Heart left ventricle (tissue), 16 donors: ENCODE data around the gene EHF. TPM values are rescaled to one million over a fixed set of nuclear protein-coding genes. Genes with fewer than 3 reads are reported as not detected.
A peak's percentile ranks its signal among the peaks of the same experiment; 100 is the strongest.

Experiments
- ATAC-seq, 4 donors: fragments of 200-7000 bp; cut with Tn5 transposase; one replicate each; pipeline ENCODE4 v1.9.1; 2020 to 2022; ENCODE audit warnings: moderate library complexity in 4 of 4, mild to moderate bottlenecking in 3 of 4, moderate number of reproducible peaks in 1 of 4
- DNase-seq, 5 donors: peaks; one replicate each; pipeline ENCODE4 v3.0.0-alpha.2; 2020
- H3K27ac ChIP-seq, 12 donors: fragments of 200-600 bp; sonication (generic) in 4 of 12; one replicate each; pipeline versions ENCODE4 v1.5.0 to v1.8.0; 2016 to 2022; ENCODE audit warnings: mild to moderate bottlenecking in 2 of 12
- H3K27me3 ChIP-seq, 9 donors: fragments of 200-600 bp; sonication (generic) in 2 of 9; one replicate each; pipeline versions ENCODE4 v1.5.1 to v1.8.0; 2016 to 2022; ENCODE audit warnings: mild to moderate bottlenecking in 3 of 9
- H3K36me3 ChIP-seq, 9 donors: fragments of 200-600 bp; sonication (generic) in 2 of 9; one replicate each; pipeline versions ENCODE4 v1.5.0 to v1.8.0; 2018 to 2022; ENCODE audit warnings: mild to moderate bottlenecking in 2 of 9
- H3K4me1 ChIP-seq, 12 donors: fragments of 200-600 bp; sonication (generic) in 4 of 12; one replicate each; pipeline versions ENCODE4 v1.5.0 to v1.8.0; 2016 to 2022; ENCODE audit warnings: mild to moderate bottlenecking in 3 of 12
- H3K4me3 ChIP-seq, 12 donors: fragments of 200-600 bp; sonication (generic) in 4 of 12; one replicate each; pipeline versions ENCODE4 v1.5.0 to v1.8.0; 2017 to 2022; ENCODE audit warnings: mild to moderate bottlenecking in 9 of 12, moderate library complexity in 4 of 12
- H3K9me3 ChIP-seq, 12 donors: fragments of 200-600 bp; sonication (generic) in 4 of 12; one replicate each; pipeline versions ENCODE4 v1.5.0 to v1.8.0; 2016 to 2022; ENCODE audit warnings: mild to moderate bottlenecking in 1 of 12
- POLR2A ChIP-seq, 2 donors: fragments of 450-650 bp; IDR thresholded peaks; one replicate each; pipeline ENCODE4 v1.6.1; 2017; ENCODE audit warnings: antibody characterized with exemption in 2 of 2, mild to moderate bottlenecking in 2 of 2, moderate library complexity in 2 of 2
- WGBS, 4 donors: extraction: QIAGEN DNeasy Blood & Tissue Kit in 2 of 4; methylation state at CpG; one replicate each; pipeline versions ENCODE4 v1.1.5 to v1.1.7; 2013 to 2018; 5-methylcytosine and 5-hydroxymethylcytosine counted together
- intact Hi-C, 10 donors: fragments of 100-400 bp; cut with DNase I; formaldehyde crosslinking; loops; one replicate each; pipeline versions ENCODE4 v1.11.1 to v1.14.2; 2022
- polyA plus RNA-seq, 2 donors: library from polyadenylated mRNA; stranded (reverse); fragments of 200-250 nt; gene quantifications; one replicate each; pipeline ENCODE4 v1.2.3, GENCODE V29; 2013
- total RNA-seq, 9 donors: library from RNA; depleted of rRNA in 2 of 9; stranded (reverse); fragments of >200 nt in 2 of 9; fragmentation: NEBNext Ultra II Directional in 3 of 9; extraction: Animal tissue kit (Norgen Biotek cat#: 25700) in 3 of 9; gene quantifications; one replicate each; pipeline versions ENCODE4 v1.1.0 to v1.2.4, GENCODE V29; 2016 to 2023
- TF ChIP-seq, protein P1 (sequence below), 12 donors: fragments of 200-600 bp; sonication (generic) in 4 of 12; IDR thresholded peaks; one replicate each; pipeline versions ENCODE4 v1.5.0 to v1.8.0; 2018 to 2022; ENCODE audit warnings: antibody characterized with exemption in 12 of 12, mild to moderate bottlenecking in 5 of 12
- donor health status: ischemic (EF 13 %, LVEDD 7.1; RV severe dilation, severe dysfunction).
- donor health status: healthy with polysubstance abuse.
- donor health status: DM: no; HTN: yes; CAD: no.
- donor health status: DM: no; HTN: no; CAD: no.
- donor health status: ischemic (EF 25% LVEDD 6.9; RV normal size, moderate dysfunction).
- donor health status: ischemic (EF 25% LVEDD 5.7; RV mildly dilated, moderate dysfunction).
- donor health status: healthy.
- donor health status: DM: yes; HTN: yes; CAD: no.
- donor health status: ischemic (EF 35%, LVEDD 5.7; RV mildly dilated, moderate dysfunction).
- donor health status: nonischemic (EF 11% LVEDD 7.7; RV severe dilation, severe dysfunction).
- donor health status: DM: yes; HTN: yes; CAD: no.
- donor health status: PGD.
- donor health status: ischemic (EF 29% LVEDD 5.4; RV normal size, mild dysfunction).
- donor health status: nonischemic (EF 23%, LVEDD 6.1; RV moderate dilation, normal function).

EHF gene
- total and polyA plus RNA-seq, 11 donors: 0.19 to 1.9 (median 0.67) TPM

DNA sequence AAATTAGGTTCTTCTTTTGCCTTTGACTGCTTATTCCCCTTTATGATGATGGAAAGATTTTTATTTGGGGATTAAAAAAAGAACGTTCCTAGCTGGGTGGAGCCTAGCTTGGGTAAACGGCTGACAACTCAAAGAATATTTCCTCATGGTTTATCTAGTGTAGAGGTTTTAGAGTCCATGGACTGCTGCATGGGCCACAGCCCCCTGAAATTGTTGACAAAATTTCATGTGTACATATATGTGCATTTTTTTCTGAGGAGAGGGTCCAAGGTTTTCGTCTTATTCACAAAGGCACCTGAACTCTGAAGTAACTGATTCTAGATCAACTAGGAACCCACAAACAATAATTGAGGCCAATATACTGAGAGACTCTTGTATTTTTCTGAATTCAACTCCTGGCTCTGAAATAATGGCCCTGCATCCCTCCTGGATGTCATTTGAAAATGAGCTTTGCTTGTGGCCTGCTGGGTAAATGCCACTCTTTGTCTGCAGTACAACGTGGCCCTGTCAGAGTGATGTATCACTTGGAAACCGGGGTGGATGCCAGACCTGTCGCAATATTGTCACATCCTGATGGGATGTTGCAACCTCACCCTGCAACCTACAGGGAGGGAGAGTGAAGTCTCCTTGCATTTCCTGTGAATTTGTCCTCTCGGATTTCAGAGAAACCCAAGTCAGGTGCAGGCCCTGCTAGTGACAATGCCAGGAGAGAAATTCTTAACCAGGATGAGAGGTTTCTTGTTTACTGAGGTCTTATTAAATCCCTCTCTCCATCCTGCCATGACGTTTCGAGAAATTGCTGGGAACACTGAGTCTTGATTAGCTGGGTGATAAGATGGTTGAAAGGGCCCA is 33.8 kb downstream of the EHF start:
- H3K4me1 ChIP-seq: peaks cover 0 to 24% (median 0%) of the 10 kb centered on the region in 12 donors
- WGBS, 4 donors: 55 to 62% (median 56%) methylated on average over 9 of the region's 9 CpGs
- TF ChIP-seq, protein P1, sequence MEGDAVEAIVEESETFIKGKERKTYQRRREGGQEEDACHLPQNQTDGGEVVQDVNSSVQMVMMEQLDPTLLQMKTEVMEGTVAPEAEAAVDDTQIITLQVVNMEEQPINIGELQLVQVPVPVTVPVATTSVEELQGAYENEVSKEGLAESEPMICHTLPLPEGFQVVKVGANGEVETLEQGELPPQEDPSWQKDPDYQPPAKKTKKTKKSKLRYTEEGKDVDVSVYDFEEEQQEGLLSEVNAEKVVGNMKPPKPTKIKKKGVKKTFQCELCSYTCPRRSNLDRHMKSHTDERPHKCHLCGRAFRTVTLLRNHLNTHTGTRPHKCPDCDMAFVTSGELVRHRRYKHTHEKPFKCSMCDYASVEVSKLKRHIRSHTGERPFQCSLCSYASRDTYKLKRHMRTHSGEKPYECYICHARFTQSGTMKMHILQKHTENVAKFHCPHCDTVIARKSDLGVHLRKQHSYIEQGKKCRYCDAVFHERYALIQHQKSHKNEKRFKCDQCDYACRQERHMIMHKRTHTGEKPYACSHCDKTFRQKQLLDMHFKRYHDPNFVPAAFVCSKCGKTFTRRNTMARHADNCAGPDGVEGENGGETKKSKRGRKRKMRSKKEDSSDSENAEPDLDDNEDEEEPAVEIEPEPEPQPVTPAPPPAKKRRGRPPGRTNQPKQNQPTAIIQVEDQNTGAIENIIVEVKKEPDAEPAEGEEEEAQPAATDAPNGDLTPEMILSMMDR (IDR thresholded peaks at IDR 0.05): no peak
- no peak for TF ChIP-seq POLR2A (IDR thresholded peaks at IDR 0.05)
- no peaks in the 10 kb centered on the region for H3K27me3 ChIP-seq
- no peaks in the 10 kb centered on the region for H3K9me3 ChIP-seq
- intact Hi-C loops: no loop called here
- DNase-seq: peak in 2 of 5 donors; percentile 37
- H3K36me3 ChIP-seq: no peaks in the 10 kb centered on the region
- no peak overlapping the region for H3K27ac ChIP-seq
- ATAC-seq: peak in 2 of 4 donors; percentile 69 to 70
- H3K4me3 ChIP-seq: no peak overlapping the region

DNA sequence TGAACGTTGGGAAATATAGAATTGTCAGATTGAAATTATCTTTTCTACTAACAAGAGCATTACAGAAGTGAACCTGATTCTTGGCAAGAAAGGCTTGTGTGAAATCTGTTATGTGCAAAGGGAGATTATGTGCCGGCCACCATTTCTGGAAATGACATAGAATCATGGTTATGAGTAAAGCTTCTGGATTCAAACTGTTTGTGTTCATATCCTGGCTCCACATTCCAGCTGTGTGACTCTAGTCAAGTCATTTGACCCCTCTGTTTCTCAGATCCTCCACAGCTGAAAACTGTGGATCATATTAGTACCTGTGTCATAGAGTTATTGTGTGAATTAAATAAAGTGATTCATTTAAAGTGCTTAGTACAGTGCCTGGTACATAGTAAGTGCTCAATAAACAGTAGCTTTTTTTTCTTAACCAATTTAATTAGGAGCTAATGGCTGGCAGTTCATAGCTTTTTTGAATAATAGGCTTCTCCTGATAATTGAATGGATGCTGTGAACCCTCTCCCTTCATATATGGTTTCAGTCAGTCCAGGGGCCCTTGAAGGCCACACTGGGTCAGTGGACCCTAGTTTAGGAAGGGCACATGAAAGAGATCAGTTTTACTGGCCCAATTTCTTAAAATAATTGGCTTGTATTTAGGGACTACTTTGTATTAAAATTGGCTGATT is 34.6 kb downstream of the EHF start:
- WGBS, 4 donors: 57 to 76% (median 66%) methylated on average over 2 of the region's 2 CpGs
- Histone ChIP-seq H3K27me3 (no peaks in the 10 kb centered on the region), H3K4me3 (no peak overlapping the region), H3K9me3 (no peaks in the 10 kb centered on the region), H3K27ac (no peak overlapping the region), H3K36me3 (no peaks in the 10 kb centered on the region), H3K4me1 (peaks cover 0 to 19% (median 0%) of the 10 kb centered on the region in 12 donors)
- no peak for ATAC-seq
- TF ChIP-seq POLR2A (IDR thresholded peaks at IDR 0.05): no peak
- TF ChIP-seq, protein P1 (IDR thresholded peaks at IDR 0.05): no peak
- intact Hi-C loops: no loop called here
- DNase-seq: no peak

DNA sequence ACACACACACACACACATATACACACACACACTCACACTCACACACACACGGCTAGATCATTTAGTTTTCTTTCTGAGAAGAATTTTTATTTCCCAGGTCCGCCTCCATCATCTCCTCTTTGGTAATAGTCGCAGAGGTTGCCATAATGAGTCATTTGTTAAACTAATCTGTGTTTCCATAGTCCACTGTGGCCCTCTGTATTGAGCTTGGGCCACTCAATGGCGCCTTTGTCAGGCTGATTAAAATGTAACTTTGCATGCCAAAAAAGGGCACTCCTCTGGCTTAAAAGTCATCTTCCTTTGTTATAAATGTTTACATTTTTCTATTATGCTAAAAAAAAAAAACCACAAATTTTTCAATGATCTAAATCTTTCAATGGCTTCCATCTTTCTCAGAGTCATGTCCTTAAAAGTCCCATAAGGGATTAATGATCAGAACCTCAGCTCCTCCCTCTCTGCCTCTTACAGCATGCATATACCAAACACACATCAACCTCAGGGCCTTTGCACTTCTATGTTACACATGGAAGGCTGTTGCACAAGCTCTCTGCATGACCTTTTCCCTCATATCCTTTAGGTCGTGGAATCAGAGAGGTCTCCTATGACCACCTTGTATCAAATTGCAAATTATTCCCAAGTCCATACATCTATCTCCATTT is 35.3 kb downstream of the EHF start:
- Histone ChIP-seq H3K27ac (no peak overlapping the region), H3K9me3 (no peaks in the 10 kb centered on the region), H3K27me3 (no peaks in the 10 kb centered on the region), H3K36me3 (no peaks in the 10 kb centered on the region), H3K4me1 (peaks cover 0 to 16% (median 0%) of the 10 kb centered on the region in 12 donors), H3K4me3 (no peak overlapping the region)
- WGBS, 4 donors: 83 to 88% (median 85%) methylated on average over 5 of the region's 5 CpGs
- DNase-seq: no peak
- intact Hi-C loops: no loop called here
- TF ChIP-seq, protein P1 (IDR thresholded peaks at IDR 0.05): no peak
- no peak for TF ChIP-seq POLR2A (IDR thresholded peaks at IDR 0.05)
- ATAC-seq: no peak
